GM21360 (cell line): ENCODE data around the gene WDR70.
"Not testable (repeated sequence)": the region's sequence is repeated elsewhere in the genome, so short reads cannot be mapped to it uniquely, and the experiment has no call there.

Source experiments
- ATAC-seq: cut with Tn5 transposase; IDR thresholded peaks from one replicate; pipeline ENCODE4 v1.9.1; 2021; ENCODE audit warnings: mild to moderate bottlenecking, moderate library complexity; ENCODE audit not compliant: unreplicated experiment

The WDR70 gene

DNA sequence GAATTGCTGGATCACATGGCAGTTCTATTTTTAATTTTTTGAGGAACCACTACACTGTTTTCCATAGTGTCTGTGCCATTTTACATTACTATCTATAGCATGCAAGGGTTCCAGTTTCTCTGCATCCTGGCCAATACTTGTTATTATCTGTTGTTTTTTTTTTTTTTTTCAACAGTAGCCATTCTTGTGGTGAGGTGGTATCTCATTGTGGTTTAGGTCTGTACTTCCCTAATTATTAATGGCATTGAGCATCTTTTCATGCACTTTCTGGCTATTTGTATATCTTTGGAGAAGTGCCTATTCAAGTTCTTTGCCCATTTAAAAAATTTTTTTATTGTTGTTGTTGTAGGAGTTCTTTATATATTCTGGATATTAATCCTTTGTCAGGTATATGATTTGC, 363.0 kb downstream of the WDR70 start:
- ATAC-seq, result no peak

DNA sequence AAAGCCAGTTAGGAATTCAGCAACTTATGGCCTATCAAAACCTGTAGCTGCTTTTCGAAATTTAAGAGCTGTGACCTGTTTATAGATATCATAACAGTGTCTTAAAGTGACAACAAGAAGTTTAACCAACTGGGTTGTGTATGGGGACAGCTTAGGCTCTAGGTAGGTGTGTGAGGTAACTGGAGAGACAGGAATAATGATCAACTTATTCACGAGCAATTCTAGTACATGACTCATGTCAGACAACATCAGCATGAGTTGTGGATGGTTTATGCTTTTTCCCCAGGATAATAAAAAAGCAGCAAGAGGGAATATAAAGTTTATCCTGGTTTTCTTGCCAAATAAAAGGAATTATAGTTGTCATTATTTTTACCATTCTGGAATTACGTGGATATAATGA, 372.1 kb downstream of the WDR70 start:
- no peak for ATAC-seq

DNA sequence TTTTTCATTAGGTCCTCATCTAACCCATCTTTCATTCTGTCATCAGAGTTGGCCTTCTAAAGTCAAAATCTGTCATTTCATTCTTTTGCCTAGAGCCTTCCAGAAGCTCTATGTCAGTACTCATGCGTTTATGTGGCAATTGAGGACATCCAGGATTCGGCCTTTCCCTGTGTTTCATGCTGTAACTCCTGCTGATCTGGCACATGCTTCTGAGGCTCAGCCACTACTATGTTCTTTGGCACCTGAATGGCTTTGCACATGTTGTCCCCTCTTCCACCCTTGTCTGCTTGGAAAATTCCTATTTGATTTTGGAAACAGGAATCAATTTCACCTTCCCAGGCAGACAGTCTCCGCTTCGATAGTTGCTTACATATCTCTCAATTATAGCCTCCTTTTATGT, 375.9 kb downstream of the WDR70 start:
- no peak for ATAC-seq

DNA sequence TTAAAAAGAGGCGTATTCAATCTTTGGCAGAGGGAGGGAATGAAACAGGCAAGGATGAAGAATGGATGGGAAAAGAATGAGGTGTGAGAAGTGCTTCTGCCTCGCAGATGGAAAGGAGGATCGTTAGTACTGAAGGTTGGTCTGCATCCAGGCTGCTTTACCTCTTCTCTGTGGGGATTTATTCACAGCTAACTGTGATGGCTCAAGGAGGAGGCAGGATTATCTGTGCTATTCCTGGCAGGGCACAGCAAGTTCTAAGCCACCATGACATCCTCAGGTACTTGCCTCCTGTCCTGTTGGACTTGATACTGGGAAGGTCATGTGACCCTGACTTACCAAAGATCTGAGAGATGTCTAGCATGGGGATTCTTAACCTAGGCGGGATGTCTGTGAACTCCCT, 376.5 kb downstream of the WDR70 start:
- no peak for ATAC-seq

DNA sequence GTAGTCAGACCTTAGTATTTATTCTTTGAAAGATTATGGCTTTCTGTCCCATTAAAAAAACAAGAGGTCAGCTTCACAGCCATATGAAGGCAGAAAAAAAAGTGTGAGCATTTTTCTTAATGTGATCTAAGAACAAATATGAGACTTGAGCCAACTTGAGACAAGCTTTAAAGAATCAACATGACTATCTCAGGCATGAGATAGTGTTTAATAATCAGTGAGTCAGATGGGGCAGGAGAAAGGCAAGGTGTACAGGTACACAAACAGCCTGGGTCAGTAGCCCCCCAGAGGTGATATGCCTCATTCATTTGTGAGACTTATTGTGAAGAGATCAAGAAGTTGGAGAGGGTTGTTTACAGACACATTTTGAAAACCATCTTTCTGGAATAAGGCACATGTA, 377.1 kb downstream of the WDR70 start:
- no peak for ATAC-seq

DNA sequence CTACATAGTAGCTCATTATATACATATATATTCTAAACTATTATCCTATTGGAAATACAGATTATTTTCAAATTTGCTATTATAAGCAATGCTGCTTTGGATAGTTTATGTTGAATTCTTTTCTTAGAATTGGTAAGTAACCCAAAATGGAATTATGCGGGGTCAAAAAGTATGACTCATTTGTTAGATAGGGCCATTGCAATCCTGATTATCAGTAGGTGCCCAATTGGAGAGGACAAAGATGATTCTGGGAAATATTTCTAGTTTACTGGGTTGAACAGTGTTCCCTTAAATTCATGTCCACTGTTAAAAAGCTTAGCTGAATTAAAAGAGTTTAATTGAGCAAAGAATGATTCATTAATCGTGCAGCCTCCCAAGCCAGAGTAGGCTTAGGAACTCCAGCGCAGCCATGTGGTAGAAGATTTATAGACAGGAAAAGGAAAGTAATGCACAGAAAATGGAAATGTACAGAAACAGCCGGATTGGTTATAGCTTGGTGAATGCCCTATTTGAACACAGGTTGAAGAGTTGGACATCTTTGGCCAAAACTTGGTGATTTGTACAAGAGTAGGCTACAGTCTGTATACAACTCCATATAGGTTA, 379.0 kb downstream of the WDR70 start:
- ATAC-seq, result no peak

DNA sequence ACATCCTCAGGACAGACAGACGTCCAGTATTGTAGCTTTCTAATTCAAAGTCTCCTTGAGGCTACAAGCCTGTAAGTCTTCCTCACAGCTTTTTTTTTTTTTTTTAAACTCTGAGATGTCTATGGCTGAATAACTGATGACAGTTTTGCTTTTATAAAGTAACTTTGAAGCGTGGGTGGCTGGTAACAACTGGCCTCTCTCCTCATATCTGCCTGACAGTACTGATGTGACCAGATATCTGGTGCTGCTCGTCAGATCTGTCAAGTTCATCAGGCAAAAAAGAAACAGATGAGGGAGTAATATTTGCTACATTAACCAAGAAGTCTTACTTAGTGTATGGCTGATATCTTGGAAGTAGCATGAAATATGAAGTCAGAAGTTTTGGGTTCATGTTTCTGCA, 388.1 kb downstream of the WDR70 start:
- no peak for ATAC-seq

DNA sequence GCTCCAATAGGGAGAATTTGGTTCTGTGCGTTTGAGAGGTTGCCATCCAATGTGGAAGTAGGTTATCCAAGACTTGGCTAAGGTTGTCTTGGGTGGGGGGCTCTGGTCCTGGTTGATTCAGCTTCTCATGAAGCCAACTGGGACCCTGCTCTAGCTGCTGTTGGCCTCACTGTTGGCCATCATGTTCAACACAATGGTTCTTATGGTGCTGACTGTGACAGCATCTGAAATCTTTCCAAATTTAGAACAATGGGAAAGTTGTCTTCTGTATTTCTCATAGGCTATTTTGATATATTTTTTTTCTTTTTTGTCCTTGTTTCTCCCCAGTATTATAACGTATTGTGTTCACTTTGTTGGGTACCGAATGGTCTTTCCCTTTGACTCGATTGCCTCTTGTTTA, 388.8 kb downstream of the WDR70 start:
- ATAC-seq, result no peak

DNA sequence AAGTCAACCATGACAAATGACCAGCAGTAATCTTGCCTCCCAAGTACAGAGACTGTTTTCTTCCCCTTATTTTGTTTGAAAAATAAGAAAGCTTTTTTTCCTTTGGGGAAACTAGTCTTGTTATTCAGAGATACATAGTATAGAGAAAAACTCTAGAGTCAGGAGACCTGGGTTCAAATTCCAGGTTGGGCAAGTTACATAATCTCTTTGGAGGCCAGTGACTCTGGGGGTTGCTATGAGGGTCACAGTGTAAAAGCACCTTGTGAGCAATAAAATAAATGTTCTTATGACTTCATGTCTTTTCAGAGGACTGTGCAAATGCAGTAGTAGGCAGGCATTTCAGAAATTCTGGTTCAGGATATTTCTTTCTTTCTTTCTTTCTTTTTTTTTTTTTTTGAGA, 389.3 kb downstream of the WDR70 start:
- ATAC-seq, result no peak

DNA sequence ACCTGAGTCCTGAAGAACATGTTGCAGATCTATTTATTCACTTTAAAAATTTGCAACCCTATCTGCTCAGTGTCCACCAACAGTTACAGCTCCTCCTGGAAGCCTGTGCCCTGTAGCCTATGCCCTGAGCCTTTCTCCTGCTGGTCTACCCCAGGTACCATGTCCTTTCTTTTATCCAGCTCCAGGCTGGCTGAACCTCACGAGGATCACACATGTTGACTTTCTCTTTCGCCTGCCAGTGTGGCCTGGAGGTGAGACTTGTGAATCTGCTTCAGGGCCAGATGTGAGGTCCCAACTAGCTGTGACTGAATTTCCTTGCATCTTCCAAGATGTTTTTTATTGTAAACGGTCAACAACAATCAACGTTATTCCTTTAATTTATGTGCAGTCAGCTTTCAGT, 390.0 kb downstream of the WDR70 start:
- ATAC-seq, result no peak

DNA sequence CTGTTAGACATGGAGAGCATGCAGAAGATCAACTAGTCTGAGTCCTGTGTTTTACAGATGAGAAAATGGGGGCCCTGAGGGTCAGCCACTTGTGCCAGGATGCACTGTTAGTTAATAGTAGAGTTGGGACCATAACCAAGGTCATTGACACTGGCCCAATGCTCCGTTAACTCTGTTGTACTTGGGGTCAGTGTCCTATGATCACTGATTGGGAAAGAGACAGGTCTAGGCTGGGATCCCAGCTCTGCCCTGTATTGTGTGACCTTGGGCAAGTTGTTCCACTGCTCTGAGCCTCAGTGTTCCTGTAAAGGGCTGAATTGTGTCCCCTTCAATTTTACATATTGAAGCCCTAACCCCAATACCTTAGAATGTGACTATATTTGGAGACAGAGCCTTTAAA, 390.7 kb downstream of the WDR70 start:
- ATAC-seq, result no peak

DNA sequence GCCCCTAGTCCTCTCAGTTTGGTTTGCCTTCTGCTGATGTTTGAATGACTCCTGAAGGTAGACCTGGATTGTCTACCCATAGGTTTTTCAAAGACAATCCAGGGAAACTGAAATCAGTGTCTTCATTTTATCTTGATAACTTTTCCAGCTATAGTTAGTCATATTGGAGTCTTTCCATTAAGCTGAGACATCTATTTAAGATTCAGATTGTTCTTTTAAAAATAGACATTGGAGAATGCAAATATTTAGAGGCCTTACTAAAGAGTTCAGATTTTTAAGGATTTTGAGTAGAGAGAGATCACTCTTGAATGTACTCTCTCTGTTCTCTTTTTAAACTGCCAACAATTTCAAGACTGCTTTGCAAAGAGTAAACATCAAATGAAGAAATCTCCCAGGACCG, 391.7 kb downstream of the WDR70 start:
- ATAC-seq, result no peak

DNA sequence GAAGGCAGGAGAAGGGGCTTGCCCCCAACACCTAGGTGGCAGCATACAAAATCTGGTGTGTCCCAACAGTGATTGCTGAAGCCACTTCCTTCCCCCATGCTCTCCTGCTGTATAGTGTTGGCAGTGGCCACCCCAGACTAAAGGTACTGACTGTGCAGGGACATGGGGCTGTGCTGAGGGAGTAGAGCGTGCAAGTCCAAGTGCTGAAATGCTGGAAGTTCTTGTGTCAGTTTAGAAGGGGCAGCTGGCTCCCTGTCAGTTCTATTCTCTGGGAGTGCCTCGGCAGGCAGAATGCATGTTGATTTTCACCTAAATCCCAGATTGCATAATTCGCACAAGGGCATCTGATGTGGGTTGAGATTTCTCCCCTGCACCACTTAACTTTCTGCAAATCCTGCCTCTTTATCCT, 392.1 kb downstream of the WDR70 start:
- no peak for ATAC-seq

DNA sequence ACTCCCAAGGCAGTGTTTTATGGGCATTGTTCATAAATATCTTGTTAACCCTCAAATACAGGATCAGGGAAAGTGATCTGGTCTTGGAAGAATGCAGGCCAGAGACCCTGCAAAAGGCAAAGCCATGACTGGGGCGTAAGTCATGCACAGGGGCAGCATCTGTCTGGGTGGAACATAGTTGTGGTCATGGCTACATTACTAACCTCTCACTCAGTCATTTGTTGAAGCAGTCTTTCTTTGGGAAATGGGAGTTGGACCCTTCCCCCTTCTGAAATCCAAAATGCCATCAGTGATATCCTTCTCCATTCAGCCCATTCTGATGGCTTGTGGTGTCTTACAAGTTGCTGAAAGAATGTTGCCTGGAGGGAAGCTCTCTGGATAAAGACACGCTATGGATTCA, 392.6 kb downstream of the WDR70 start:
- no peak for ATAC-seq

DNA sequence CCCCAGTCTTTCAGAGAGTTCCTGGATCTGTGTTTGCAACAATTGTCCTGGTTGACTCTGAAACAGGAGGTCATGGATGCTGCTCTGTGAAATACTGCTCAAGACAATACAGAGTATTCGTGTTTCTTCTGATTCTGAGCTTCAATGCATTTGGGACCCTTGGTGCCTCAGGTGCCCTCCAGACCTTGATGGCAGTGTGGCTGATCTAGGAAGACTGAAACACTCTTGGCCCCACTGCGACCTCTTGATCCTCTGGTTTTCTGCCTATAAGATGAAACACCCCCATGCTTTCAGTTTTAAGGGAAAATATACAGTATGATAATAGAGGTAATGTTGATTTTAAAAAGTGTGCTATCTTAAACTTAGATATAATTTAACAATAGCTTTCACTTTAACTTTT, 393.1 kb downstream of the WDR70 start:
- ATAC-seq, result no peak

DNA sequence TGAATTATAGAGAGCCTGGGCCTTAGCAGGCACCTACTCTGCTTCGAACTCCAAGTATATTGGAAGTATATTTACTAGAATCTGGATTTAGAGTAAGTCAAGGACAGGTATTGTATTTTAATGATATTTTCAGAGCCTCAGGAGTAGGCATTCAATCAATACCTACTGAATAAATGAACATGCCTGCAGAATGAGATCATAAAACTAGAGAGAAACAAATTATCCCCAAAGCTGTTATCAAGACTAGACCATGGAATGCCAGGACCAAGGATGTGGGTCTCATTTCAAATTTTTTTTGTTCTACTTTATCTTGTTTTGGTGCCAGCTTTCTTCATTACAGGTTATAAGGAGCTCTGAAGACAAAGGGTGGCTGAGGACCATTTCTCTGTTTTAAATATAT, 394.7 kb downstream of the WDR70 start:
- no peak for ATAC-seq

DNA sequence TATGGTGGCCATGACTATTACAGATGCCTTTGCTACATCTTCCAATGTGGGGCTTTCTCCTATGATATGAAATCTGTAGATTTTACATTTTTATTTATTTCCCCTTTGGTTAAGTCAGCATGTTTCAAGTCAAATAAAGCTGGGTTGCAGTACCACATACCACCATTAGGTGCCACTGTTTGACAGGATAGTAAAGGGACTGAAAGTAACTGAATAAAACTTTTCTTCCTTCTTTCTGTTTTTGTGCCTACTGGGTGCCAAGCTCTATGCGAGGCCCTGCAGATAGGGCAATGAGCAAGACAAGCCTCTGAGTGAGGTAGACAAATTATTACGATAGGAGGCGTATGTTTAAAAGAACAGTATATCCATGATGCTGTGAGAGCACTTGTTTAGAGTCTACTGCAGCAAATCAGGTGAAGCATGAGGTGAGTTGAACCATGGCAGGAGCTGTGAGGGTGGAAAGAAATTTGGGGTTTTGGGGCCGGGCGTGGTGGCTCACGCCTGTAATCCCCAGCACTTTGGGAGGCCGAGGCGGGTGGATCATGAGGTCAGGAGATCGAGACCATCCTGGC, 395.9 kb downstream of the WDR70 start:
- no peak for ATAC-seq

DNA sequence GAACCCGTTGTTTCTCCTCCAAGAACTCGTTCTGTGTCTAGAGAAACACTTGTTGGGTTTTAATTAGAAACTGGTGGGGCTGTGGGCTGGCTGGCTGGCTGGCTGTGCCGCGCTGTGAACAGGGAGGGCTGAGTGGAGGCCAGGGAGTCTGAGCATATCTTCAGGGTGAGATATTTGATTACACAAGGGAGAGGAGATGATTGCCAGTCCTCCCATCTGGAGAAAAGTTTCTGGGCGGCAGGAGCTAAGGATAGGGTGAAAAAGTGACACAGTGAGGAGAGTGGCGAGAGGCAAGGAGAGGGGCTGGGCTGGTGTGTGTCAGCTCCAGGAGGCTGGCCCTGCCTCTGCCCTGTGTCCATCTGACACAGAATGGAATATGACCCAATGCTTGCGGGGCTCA, 397.7 kb downstream of the WDR70 start:
- no peak for ATAC-seq

DNA sequence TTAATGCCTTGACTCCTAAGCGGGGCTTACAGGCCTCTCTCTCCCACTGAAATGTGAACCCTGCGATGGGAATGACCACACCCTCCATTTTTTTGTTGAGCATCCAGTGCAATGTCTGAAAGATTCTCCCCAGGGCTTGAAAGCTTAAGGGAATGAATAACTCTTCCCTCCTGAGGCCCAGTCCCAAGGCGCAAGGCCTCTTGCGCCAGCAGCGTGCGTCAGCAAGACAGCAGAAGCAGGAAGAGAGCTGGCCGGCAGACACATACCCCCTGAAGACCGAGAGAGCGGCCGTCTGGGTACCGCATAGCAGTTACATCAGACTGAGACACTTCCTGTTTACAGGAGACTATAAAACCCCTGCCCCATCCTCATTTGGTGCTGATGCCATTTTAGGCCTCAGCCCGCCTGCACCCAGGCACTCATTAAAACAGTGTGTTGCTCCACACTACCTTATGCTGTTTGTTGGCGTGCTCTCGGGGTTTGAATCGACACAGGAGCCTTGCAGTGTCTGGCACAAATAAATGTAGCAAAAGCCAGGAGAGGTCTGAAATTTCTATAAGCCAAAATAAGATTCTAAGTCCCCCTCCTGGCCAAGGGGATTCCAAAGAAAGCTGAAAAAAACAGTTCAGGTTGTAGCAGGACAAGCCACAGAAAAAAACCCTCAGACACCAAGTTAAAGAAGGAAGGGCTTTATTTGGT, 398.5 kb downstream of the WDR70 start:
- ATAC-seq, result no peak

DNA sequence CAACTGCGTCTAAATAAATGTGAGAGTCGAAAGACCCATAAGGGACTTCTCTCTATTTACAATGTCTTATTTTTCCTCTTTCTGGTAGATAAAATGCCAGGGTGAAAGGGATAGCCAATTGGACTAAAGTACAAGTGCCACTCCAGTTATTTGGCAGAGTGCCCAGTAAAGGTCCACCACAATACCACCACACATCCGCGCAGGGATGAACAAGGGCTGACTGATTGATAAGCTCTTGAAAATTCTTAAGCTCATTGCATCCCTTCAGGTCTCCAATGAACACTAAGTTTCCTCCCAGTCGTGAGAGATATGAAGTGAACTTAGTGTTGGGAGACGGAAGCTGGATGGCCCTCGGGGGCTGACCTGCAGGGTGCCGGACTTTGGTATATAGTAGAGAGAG, 402.3 kb downstream of the WDR70 start:
- ATAC-seq, result not testable (repeated sequence)

DNA sequence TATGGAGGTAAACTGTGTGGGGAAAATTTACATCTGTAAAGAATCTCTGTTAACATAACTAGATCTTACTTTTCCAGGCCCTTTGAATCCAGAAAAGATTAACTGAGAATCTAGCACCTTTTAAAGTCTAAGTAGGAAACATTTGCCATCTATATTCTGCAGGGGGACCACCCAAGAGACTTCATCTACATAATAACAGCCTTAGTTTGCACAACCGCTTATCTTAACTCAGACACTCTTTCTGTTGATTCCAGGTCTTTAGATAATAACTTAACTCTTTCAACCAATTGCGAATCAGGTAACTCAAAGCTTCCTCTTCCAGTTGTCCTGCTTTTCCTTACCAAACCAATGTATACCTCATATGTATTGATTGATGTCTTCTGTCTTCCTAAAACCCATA, 407.3 kb downstream of the WDR70 start:
- ATAC-seq, result no peak

DNA sequence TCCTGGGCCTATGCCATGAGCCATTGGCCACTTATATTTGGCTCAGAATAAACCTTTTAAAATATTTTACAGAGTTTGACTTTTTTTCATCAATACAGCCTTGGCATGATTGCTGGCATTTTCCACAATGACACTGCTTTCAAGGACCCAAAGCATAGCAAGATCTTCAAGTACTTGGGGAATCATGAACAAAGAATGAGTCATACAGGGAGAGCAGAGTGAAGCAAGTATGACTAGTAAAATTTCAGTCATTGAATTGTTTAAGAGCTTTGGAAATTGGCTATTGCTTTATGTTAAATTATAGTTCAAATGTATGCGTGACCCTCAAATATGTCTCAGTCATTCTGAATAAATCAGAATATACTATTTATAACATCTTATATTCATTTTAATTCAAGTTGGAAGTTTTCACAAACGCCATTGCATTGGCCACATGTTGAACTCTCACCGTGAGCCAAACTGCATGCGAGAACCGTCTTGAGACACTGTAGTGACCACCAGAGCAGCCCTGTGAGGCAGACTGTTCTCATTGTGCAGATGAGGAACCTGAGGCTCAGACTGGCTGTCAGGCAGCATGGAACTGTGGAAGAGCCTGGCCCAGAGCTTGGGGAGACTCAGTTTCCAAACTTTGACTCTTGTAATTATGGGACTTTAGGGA, 407.9 kb downstream of the WDR70 start:
- ATAC-seq, result no peak
